Measurements from ENCODE around the gene PLS3. TPM values are rescaled to one million over a fixed set of nuclear protein-coding genes. Genes with fewer than 3 reads are reported as not detected.

The PLS3 gene
- total and polyA plus RNA-seq, 9 of the 15 experiments (the other 6 are each of a cell fraction or from before 2014, with no cell fraction given) = 0.03 to 0.42 (median 0.03) TPM; not detected in 4

- Histone ChIP-seq H3K9ac (ENCODE audit: insufficient read depth in 1 of 2, low read depth in 2 of 2, low read length in 2 of 2) (no peak overlapping the region), H3K79me2 (ENCODE audit: control insufficient read depth, insufficient read depth, low read length) (no peaks in the 10 kb centered on the region), H3K4me3 (no peak overlapping the region), H3K4me2 (ENCODE audit: insufficient read depth, low read length) (no peak overlapping the region), H3K36me3 (ENCODE audit: control insufficient read depth, insufficient read depth, low read length) (no peaks in the 10 kb centered on the region), H3K9me3 (replicated peaks; ENCODE audit: control insufficient read depth, insufficient read depth, low read depth, low read length) (no peaks in the 10 kb centered on the region), H3K4me1 (replicated peaks in 1 of 2; ENCODE audit: control insufficient read depth in 2 of 2, insufficient read depth in 2 of 2, low read length in 2 of 2) (no peaks in the 10 kb centered on the region), H3K27ac (ENCODE audit: extremely low read depth, low read depth, low read length) (no peak overlapping the region), H3K27me3 (ENCODE audit: control insufficient read depth in 2 of 2, insufficient read depth in 2 of 2, low read length in 2 of 2) (no peaks in the 10 kb centered on the region; a peak in 1 of 5 replicates), H3K9me1 (ENCODE audit: control insufficient read depth, insufficient read depth, low read length) (no peaks in the 10 kb centered on the region), H4K20me1 (replicated peaks; ENCODE audit: control insufficient read depth, insufficient read depth, low read length) (no peaks in the 10 kb centered on the region), H2AFZ (ENCODE audit: low read depth, low read length) (no peak overlapping the region)
- BruUV-seq (replicated peaks) = no TSS peak
- in situ Hi-C loops (cut with MboI) = no loop called here
- intact Hi-C loops (cut with micrococcal nuclease) = no loop called here
- DNase-seq (ENCODE audit: extremely low read depth in 1 of 4, low spot score in 3 of 4) (no peak), FAIRE-seq (no peak), ATAC-seq (no peak)
- ChIA-PET POLR2A (interaction anchor here (0.6 kb wide), 1 partner anchor 18 kb away, joined by 3 read pairs; no protein-coding TSS in a partner anchor), CTCF (ENCODE audit: low intra/inter-chr PET ratio) (no interaction called here)
- TF ChIP-seq ZBTB40 (IDR thresholded peaks at IDR 0.05) (no peak), ZBTB40 (CRISPR knock-in tag; IDR thresholded peaks at IDR 0.05) (no peak), ATF6 (CRISPR knock-in tag; IDR thresholded peaks at IDR 0.05) (no peak), ZNF512 (tag; IDR thresholded peaks at IDR 0.05) (no peak), ZNF707 (CRISPR knock-in tag; conservative IDR thresholded peaks at IDR 0.05) (no peak), CBFA2T2 (conservative IDR thresholded peaks at IDR 0.05) (no peak), THRAP3 (IDR thresholded peaks at IDR 0.05; ENCODE audit: borderline replicate concordance) (no peak), SFPQ (IDR thresholded peaks at IDR 0.05; ENCODE audit: low read depth, low read length) (no peak)
Measured at GRCh38 chrX:115571712-115572111, 10.7 kb downstream of the PLS3 start.
